ENCODE measurements around the gene SRP68. TPM values are rescaled to one million over a fixed set of nuclear protein-coding genes. Genes with fewer than 3 reads are reported as not detected.

Gene SRP68
- total and polyA plus RNA-seq, 4 donors, result 17.7 to 36.7 (median 28.7) TPM

DNA sequence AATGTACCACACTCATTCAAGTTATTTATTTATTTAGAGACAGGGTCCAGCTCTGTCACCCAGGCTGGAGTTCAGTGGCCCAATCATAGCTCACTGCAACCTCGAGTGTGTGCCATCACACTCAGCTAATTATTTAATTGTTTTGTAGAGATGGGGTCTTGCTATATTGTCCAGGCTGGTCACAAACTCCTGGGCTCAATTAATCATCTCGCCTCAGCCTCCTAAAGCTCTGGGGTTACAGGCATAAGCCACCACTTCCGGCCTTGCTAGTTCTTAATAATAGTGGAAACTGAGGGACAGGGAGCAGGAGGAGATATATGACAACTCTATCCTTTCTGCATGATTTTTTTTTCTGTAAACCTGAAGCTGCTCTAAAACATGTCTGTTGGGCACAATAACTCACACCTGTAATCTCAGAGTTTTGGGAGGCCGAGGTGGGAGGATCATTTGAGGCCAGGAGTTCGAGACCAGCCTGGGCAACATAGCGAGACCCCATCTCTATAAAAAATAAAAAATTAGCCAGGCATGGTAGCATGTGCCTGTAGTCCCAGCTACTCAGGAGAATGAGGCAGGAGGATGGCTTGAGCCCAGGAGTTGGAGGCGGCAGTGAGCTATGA, 42.9 kb upstream of the SRP68 start:
- no peak for DNase-seq (ENCODE audit: low spot score)
- Histone ChIP-seq H3K4me1 (ENCODE audit: control insufficient read depth in 4 of 4, insufficient read depth in 4 of 4, low read length in 3 of 4) (no peaks in the 10 kb centered on the region), H3K4me3 (ENCODE audit: low read depth in 1 of 3, low read length in 3 of 3) (no peak overlapping the region), H3K9me3 (ENCODE audit: control insufficient read depth in 4 of 4, low read length in 3 of 4) (no peaks in the 10 kb centered on the region), H3K9ac (ENCODE audit: low read depth in 1 of 2, low read length in 2 of 2) (no peak overlapping the region), H3K36me3 (ENCODE audit: control insufficient read depth in 4 of 4, insufficient read depth in 3 of 4, low read depth in 1 of 4, low read length in 3 of 4) (no peaks in the 10 kb centered on the region), H3K27ac (ENCODE audit: low read depth in 1 of 2, low read length in 2 of 2) (no peak overlapping the region), H3K27me3 (ENCODE audit: control insufficient read depth in 4 of 4, insufficient read depth in 4 of 4, low read length in 3 of 4) (no peaks in the 10 kb centered on the region)
- 88% methylated on average over 7 of the region's 7 CpGs for whole genome bisulfite sequencing
- TF ChIP-seq HNF4A (conservative IDR thresholded peaks at IDR 0.05) (no peak), JUND (IDR thresholded peaks at IDR 0.05) (no peak), SP1 (IDR thresholded peaks at IDR 0.05) (no peak), YY1 (IDR thresholded peaks at IDR 0.05) (no peak), FOXA1 (IDR thresholded peaks at IDR 0.05) (no peak), RXRA (IDR thresholded peaks at IDR 0.05) (no peak), FOXA2 (IDR thresholded peaks at IDR 0.05) (no peak), EGR1 (IDR thresholded peaks at IDR 0.05; ENCODE audit: low read depth in 2 of 2) (no peak), NR2F2 (IDR thresholded peaks at IDR 0.05) (no peak), HNF4G (IDR thresholded peaks at IDR 0.05) (no peak), TAF1 (conservative IDR thresholded peaks at IDR 0.05) (no peak)
- TF ChIP-seq, protein P1, sequence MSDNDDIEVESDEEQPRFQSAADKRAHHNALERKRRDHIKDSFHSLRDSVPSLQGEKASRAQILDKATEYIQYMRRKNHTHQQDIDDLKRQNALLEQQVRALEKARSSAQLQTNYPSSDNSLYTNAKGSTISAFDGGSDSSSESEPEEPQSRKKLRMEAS (IDR thresholded peaks at IDR 0.05), result no peak
- TF ChIP-seq, protein P2, sequence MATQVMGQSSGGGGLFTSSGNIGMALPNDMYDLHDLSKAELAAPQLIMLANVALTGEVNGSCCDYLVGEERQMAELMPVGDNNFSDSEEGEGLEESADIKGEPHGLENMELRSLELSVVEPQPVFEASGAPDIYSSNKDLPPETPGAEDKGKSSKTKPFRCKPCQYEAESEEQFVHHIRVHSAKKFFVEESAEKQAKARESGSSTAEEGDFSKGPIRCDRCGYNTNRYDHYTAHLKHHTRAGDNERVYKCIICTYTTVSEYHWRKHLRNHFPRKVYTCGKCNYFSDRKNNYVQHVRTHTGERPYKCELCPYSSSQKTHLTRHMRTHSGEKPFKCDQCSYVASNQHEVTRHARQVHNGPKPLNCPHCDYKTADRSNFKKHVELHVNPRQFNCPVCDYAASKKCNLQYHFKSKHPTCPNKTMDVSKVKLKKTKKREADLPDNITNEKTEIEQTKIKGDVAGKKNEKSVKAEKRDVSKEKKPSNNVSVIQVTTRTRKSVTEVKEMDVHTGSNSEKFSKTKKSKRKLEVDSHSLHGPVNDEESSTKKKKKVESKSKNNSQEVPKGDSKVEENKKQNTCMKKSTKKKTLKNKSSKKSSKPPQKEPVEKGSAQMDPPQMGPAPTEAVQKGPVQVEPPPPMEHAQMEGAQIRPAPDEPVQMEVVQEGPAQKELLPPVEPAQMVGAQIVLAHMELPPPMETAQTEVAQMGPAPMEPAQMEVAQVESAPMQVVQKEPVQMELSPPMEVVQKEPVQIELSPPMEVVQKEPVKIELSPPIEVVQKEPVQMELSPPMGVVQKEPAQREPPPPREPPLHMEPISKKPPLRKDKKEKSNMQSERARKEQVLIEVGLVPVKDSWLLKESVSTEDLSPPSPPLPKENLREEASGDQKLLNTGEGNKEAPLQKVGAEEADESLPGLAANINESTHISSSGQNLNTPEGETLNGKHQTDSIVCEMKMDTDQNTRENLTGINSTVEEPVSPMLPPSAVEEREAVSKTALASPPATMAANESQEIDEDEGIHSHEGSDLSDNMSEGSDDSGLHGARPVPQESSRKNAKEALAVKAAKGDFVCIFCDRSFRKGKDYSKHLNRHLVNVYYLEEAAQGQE (IDR thresholded peaks at IDR 0.05), result no peak

DNA sequence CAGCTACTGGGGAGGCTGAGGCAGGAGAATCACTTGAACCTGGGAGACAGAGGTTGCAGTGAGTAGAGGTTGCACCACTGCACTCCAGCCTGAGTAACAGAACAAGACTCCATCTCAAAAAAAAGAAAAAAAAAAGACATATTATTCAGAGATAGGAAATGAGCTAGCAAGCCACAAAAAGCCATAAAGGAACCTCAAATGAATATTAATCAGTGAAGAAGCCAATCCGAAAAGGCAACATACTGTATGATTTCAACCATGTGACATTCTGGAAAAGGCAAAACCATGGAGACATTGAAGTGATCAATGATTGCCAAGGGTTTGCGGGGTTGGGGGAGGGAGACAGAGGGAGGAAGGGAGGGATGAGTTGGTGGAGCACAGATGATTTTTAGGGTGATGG, 39.6 kb upstream of the SRP68 start:
- 87% methylated on average over 2 of the region's 2 CpGs for WGBS
- no peak overlapping the region for H3K4me3 ChIP-seq (ENCODE audit: low read depth in 1 of 3, low read length in 3 of 3)
- H3K9ac ChIP-seq (ENCODE audit: low read depth in 1 of 2, low read length in 2 of 2), result no peak overlapping the region
- H3K36me3 ChIP-seq (ENCODE audit: control insufficient read depth in 4 of 4, insufficient read depth in 3 of 4, low read depth in 1 of 4, low read length in 3 of 4), result no peaks in the 10 kb centered on the region
- DNase-seq (ENCODE audit: low spot score), result no peak
- no peaks in the 10 kb centered on the region for H3K9me3 ChIP-seq (ENCODE audit: control insufficient read depth in 4 of 4, low read length in 3 of 4)
- no peaks in the 10 kb centered on the region for H3K27me3 ChIP-seq (ENCODE audit: control insufficient read depth in 4 of 4, insufficient read depth in 4 of 4, low read length in 3 of 4)
- TF ChIP-seq SP1 (IDR thresholded peaks at IDR 0.05), result no peak
- TF ChIP-seq GABPA (IDR thresholded peaks at IDR 0.05 in 1 of 2, conservative IDR thresholded peaks at IDR 0.05 in 1 of 2), result no peak
- TF ChIP-seq FOXA2 (IDR thresholded peaks at IDR 0.05), result no peak
- no peak for TF ChIP-seq EGR1 (IDR thresholded peaks at IDR 0.05; ENCODE audit: low read depth in 2 of 2)
- TF ChIP-seq, protein P3, sequence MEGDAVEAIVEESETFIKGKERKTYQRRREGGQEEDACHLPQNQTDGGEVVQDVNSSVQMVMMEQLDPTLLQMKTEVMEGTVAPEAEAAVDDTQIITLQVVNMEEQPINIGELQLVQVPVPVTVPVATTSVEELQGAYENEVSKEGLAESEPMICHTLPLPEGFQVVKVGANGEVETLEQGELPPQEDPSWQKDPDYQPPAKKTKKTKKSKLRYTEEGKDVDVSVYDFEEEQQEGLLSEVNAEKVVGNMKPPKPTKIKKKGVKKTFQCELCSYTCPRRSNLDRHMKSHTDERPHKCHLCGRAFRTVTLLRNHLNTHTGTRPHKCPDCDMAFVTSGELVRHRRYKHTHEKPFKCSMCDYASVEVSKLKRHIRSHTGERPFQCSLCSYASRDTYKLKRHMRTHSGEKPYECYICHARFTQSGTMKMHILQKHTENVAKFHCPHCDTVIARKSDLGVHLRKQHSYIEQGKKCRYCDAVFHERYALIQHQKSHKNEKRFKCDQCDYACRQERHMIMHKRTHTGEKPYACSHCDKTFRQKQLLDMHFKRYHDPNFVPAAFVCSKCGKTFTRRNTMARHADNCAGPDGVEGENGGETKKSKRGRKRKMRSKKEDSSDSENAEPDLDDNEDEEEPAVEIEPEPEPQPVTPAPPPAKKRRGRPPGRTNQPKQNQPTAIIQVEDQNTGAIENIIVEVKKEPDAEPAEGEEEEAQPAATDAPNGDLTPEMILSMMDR (IDR thresholded peaks at IDR 0.05; ENCODE audit: low read depth, low read length, missing input control), result no peak
- no peaks in the 10 kb centered on the region for H3K4me1 ChIP-seq (ENCODE audit: control insufficient read depth in 4 of 4, insufficient read depth in 4 of 4, low read length in 3 of 4)
- no peak overlapping the region for H3K27ac ChIP-seq (ENCODE audit: low read depth in 1 of 2, low read length in 2 of 2)
